HepG2 (cell line): ENCODE results near the gene MAPRE3. TPM values are rescaled to one million over a fixed set of nuclear protein-coding genes. Genes with fewer than 3 reads are reported as not detected.

ENCODE experiments used
- CEBPG ChIP-seq: IDR thresholded peaks from 2 replicates; pipeline ENCODE4 v1.6.1; 2016
- EP300 ChIP-seq, 3 experiments: sonication (generic) in 1 of 3; formaldehyde crosslinking in 1 of 3; IDR thresholded peaks; 2 replicates each; pipeline versions ENCODE4 v1.5.1 to v1.6.1; 2011 to 2020; ENCODE audit warnings: low read depth in 2 of 3, low read length in 2 of 3, borderline replicate concordance in 1 of 3, improper control_type of control experiment in 1 of 3, mild to moderate bottlenecking in 1 of 3, missing genetic modification reagents in 1 of 3, moderate library complexity in 1 of 3
- HNF4A ChIP-seq: sonication (generic); formaldehyde crosslinking; IDR thresholded peaks from 2 replicates; pipeline ENCODE4 v1.4.0; 2020; ENCODE audit warnings: missing genetic modification reagents
- KDM2A ChIP-seq: sonication (generic); formaldehyde crosslinking; IDR thresholded peaks from 2 replicates; pipeline ENCODE4 v1.4.0; 2020; ENCODE audit warnings: low read depth, missing genetic modification reagents, borderline replicate concordance
- NCOA1 ChIP-seq: sonication (generic); formaldehyde crosslinking; IDR thresholded peaks from 2 replicates; pipeline ENCODE4 v1.9.0; 2021; ENCODE audit warnings: missing genetic modification reagents
- POLR2AphosphoS2 ChIP-seq: IDR thresholded peaks from 2 replicates; pipeline ENCODE4 v1.6.1; 2011; ENCODE audit warnings: low read depth, low read length, improper control_type of control experiment
- RARA ChIP-seq: IDR thresholded peaks from 2 replicates; pipeline ENCODE4 v1.6.1; 2016; ENCODE audit warnings: missing genetic modification reagents, missing compliant biosample characterization
- RCOR2 ChIP-seq: IDR thresholded peaks from 2 replicates; pipeline ENCODE4 v1.6.1; 2016; ENCODE audit warnings: missing biosample characterization, missing genetic modification reagents
- RORA ChIP-seq: sonication (generic); formaldehyde crosslinking; IDR thresholded peaks from 2 replicates; pipeline ENCODE4 v1.5.0; 2020; ENCODE audit warnings: mild to moderate bottlenecking, missing genetic modification reagents, moderate library complexity
- SP1 ChIP-seq, 2 experiments: fragments of 450-650 bp in 1 of 2; sonication (generic) in 1 of 2; formaldehyde crosslinking in 1 of 2; IDR thresholded peaks; 2 replicates each; pipeline versions ENCODE4 v1.4.0 to v1.6.1; 2016 to 2020; ENCODE audit warnings: missing genetic modification reagents in 1 of 2
- ZNF326 ChIP-seq: sonication (generic); formaldehyde crosslinking; IDR thresholded peaks from 2 replicates; pipeline ENCODE4 v1.4.0; 2020; ENCODE audit warnings: missing genetic modification reagents, borderline replicate concordance
- ZNF441 ChIP-seq: sonication (generic); formaldehyde crosslinking; IDR thresholded peaks from 2 replicates; pipeline ENCODE4 v1.7.0; 2021; ENCODE audit warnings: missing genetic modification reagents, borderline replicate concordance
- polyA plus RNA-seq, 8 experiments: library from polyadenylated mRNA; depleted of rRNA in 3 of 8; stranded (reverse) in 7 of 8; unstranded in 1 of 8; fragments of >200 nt; fragmentation: Illumina TruSeq in 4 of 8; extraction: Trizol in 4 of 8; gene quantifications; 2 replicates each; pipeline versions ENCODE4 v1.2.1 to v1.2.3, GENCODE V29; 2011 to 2016; ENCODE audit warnings: low read depth in 4 of 8, missing spikeins in 1 of 8, mixed read lengths in 1 of 8; ENCODE audit not compliant: insufficient read depth in 1 of 8
- total RNA-seq, 5 experiments: library from RNA; depleted of rRNA; stranded (reverse); fragments of >200 nt; fragmentation: Illumina TruSeq; extraction: Trizol; gene quantifications; 2 replicates each; pipeline ENCODE4 v1.2.3, GENCODE V29; 2016; ENCODE audit warnings: low read depth in 1 of 5
- TF ChIP-seq, protein P1 (sequence below): sonication (generic); formaldehyde crosslinking; IDR thresholded peaks from 2 replicates; pipeline ENCODE4 v1.4.0; 2020; ENCODE audit warnings: mild to moderate bottlenecking, missing genetic modification reagents, borderline replicate concordance
- TF ChIP-seq, protein P2 (sequence below): sonication (generic); formaldehyde crosslinking; IDR thresholded peaks from 2 replicates; pipeline ENCODE4 v1.5.0; 2020; ENCODE audit warnings: mild to moderate bottlenecking, missing genetic modification reagents, borderline replicate concordance
- TF ChIP-seq, protein P3 (sequence below): sonication (generic); formaldehyde crosslinking; IDR thresholded peaks from 2 replicates; pipeline ENCODE4 v1.4.0; 2020; ENCODE audit warnings: missing genetic modification reagents
- TF ChIP-seq, protein P4 (sequence below): sonication (generic); formaldehyde crosslinking; IDR thresholded peaks from 2 replicates; pipeline ENCODE4 v1.4.0; 2020; ENCODE audit warnings: missing genetic modification reagents
- TF ChIP-seq, protein P5 (sequence below): sonication (generic); formaldehyde crosslinking; IDR thresholded peaks from 2 replicates; pipeline ENCODE4 v1.4.0; 2020; ENCODE audit warnings: mild to moderate bottlenecking, missing genetic modification reagents

MAPRE3 gene
- total and polyA plus RNA-seq, 2 of the 13 experiments (the other 11 are each of a cell fraction or from before 2014, with no cell fraction given), result 0.31 to 0.91 TPM

GRCh38 chr2:26991717-26992116 lies 21.3 kb downstream of the MAPRE3 start (continued):
- TF ChIP-seq, protein P1, sequence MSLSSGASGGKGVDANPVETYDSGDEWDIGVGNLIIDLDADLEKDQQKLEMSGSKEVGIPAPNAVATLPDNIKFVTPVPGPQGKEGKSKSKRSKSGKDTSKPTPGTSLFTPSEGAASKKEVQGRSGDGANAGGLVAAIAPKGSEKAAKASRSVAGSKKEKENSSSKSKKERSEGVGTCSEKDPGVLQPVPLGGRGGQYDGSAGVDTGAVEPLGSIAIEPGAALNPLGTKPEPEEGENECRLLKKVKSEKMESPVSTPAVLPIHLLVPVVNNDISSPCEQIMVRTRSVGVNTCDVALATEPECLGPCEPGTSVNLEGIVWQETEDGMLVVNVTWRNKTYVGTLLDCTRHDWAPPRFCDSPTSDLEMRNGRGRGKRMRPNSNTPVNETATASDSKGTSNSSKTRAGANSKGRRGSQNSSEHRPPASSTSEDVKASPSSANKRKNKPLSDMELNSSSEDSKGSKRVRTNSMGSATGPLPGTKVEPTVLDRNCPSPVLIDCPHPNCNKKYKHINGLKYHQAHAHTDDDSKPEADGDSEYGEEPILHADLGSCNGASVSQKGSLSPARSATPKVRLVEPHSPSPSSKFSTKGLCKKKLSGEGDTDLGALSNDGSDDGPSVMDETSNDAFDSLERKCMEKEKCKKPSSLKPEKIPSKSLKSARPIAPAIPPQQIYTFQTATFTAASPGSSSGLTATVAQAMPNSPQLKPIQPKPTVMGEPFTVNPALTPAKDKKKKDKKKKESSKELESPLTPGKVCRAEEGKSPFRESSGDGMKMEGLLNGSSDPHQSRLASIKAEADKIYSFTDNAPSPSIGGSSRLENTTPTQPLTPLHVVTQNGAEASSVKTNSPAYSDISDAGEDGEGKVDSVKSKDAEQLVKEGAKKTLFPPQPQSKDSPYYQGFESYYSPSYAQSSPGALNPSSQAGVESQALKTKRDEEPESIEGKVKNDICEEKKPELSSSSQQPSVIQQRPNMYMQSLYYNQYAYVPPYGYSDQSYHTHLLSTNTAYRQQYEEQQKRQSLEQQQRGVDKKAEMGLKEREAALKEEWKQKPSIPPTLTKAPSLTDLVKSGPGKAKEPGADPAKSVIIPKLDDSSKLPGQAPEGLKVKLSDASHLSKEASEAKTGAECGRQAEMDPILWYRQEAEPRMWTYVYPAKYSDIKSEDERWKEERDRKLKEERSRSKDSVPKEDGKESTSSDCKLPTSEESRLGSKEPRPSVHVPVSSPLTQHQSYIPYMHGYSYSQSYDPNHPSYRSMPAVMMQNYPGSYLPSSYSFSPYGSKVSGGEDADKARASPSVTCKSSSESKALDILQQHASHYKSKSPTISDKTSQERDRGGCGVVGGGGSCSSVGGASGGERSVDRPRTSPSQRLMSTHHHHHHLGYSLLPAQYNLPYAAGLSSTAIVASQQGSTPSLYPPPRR (CRISPR knock-in tag), result no peak
- TF ChIP-seq NCOA1 (no peak), RORA (CRISPR knock-in tag) (no peak), RCOR2 (no peak), HNF4A (CRISPR knock-in tag) (peak; percentile 89), POLR2AphosphoS2 (no peak), RARA (CRISPR knock-in tag) (peak; percentile 48; the same call in 1 of the 2 replicates), ZNF326 (CRISPR knock-in tag) (no peak), SP1 (IDR thresholded peaks at IDR 0.05) (no peak), SP1 (CRISPR knock-in tag; IDR thresholded peaks at IDR 0.05) (no peak), EP300 (IDR thresholded peaks at IDR 0.05; ENCODE audit: low read depth in 2 of 2, low read length in 2 of 2) (no peak; a peak in 1 of 4 replicates), EP300 (CRISPR knock-in tag; IDR thresholded peaks at IDR 0.05; ENCODE audit: borderline replicate concordance) (no peak), KDM2A (CRISPR knock-in tag) (no peak), ZNF441 (CRISPR knock-in tag) (no peak), CEBPG (CRISPR knock-in tag) (0 out of 2 replicates have a peak, but pooled peaks have one; percentile 23)
- TF ChIP-seq, protein P2, sequence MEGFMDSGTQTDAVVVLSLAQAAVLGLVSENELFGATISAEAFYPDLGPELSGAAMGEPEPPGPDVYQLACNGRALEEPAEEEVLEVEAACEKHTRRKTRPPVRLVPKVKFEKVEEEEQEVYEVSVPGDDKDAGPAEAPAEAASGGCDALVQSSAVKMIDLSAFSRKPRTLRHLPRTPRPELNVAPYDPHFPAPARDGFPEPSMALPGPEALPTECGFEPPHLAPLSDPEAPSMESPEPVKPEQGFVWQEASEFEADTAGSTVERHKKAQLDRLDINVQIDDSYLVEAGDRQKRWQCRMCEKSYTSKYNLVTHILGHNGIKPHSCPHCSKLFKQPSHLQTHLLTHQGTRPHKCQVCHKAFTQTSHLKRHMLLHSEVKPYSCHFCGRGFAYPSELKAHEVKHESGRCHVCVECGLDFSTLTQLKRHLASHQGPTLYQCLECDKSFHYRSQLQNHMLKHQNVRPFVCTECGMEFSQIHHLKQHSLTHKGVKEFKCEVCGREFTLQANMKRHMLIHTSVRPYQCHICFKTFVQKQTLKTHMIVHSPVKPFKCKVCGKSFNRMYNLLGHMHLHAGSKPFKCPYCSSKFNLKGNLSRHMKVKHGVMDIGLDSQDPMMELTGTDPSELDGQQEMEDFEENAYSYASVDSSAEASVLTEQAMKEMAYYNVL (CRISPR knock-in tag), result no peak
- TF ChIP-seq, protein P3, sequence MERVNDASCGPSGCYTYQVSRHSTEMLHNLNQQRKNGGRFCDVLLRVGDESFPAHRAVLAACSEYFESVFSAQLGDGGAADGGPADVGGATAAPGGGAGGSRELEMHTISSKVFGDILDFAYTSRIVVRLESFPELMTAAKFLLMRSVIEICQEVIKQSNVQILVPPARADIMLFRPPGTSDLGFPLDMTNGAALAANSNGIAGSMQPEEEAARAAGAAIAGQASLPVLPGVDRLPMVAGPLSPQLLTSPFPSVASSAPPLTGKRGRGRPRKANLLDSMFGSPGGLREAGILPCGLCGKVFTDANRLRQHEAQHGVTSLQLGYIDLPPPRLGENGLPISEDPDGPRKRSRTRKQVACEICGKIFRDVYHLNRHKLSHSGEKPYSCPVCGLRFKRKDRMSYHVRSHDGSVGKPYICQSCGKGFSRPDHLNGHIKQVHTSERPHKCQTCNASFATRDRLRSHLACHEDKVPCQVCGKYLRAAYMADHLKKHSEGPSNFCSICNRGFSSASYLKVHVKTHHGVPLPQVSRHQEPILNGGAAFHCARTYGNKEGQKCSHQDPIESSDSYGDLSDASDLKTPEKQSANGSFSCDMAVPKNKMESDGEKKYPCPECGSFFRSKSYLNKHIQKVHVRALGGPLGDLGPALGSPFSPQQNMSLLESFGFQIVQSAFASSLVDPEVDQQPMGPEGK (CRISPR knock-in tag), result no peak
- TF ChIP-seq, protein P4, sequence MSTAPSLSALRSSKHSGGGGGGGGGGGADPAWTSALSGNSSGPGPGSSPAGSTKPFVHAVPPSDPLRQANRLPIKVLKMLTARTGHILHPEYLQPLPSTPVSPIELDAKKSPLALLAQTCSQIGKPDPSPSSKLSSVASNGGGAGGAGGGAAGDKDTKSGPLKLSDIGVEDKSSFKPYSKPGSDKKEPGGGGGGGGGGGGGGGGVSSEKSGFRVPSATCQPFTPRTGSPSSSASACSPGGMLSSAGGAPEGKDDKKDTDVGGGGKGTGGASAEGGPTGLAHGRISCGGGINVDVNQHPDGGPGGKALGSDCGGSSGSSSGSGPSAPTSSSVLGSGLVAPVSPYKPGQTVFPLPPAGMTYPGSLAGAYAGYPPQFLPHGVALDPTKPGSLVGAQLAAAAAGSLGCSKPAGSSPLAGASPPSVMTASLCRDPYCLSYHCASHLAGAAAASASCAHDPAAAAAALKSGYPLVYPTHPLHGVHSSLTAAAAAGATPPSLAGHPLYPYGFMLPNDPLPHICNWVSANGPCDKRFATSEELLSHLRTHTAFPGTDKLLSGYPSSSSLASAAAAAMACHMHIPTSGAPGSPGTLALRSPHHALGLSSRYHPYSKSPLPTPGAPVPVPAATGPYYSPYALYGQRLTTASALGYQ (CRISPR knock-in tag), result no peak
- TF ChIP-seq, protein P5, sequence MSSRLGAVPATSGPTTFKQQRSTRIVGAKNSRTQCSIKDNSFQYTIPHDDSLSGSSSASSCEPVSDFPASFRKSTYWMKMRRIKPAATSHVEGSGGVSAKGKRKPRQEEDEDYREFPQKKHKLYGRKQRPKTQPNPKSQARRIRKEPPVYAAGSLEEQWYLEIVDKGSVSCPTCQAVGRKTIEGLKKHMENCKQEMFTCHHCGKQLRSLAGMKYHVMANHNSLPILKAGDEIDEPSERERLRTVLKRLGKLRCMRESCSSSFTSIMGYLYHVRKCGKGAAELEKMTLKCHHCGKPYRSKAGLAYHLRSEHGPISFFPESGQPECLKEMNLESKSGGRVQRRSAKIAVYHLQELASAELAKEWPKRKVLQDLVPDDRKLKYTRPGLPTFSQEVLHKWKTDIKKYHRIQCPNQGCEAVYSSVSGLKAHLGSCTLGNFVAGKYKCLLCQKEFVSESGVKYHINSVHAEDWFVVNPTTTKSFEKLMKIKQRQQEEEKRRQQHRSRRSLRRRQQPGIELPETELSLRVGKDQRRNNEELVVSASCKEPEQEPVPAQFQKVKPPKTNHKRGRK (CRISPR knock-in tag), result no peak
